ENCODE measurements around the gene ABCA4.
A peak's percentile ranks its signal among the peaks of the same experiment; 100 is the strongest.
"Not testable (repeated sequence)": the region's sequence is repeated elsewhere in the genome, so short reads cannot be mapped to it uniquely, and the experiment has no call there.

The ABCA4 gene

GRCh38 chr1:94000510-94001282, 120.3 kb downstream of the ABCA4 start:
- DNase-seq = no peak

DNA sequence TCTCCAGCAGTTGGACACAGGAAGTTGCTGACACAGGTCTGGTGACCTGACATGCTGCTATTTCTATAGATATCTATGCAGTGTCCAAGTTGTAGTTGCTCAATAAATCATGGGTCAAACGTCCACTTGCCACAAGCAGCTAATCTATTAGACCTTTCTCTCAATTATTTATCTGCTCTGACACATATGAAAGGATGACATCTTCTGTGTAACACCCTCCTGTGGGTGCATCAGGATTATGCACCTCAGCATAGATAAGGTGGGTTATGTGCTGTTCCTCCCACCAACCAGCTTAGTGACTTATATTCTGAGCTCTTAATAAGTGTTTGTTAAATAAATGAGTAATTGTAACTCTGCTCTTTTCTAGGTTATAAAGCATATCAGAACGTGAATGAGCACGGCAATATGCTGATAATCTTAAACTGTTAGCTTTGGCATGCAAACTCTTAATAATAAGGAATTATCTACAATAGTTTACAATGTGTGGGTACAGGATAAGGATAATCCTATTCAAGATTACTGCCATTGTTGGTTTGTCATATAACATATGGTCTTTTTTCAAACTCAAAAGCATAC, 121.0 kb downstream of the ABCA4 start:
- DNase-seq = no peak

DNA sequence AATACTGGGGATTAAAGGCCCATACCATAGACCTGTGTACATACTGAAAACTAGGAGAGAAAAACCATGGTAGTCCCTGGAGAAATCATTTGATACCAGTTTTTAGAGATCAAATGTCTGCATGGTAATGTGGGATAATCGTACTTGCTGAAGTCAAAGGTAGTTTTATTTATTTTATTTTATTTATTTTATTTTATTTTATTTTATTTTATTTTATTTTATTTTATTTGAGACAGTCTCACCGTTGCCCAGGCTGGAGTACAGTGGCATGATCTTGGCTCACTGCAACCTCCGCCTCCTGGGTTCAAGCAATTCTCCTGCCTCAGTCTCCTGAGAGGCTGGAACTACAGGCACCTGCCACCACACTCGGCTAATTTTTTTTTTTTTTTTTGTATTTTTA, 122.4 kb downstream of the ABCA4 start:
- not testable (repeated sequence) for DNase-seq

- no peak for DNase-seq
Measured at GRCh38 chr1:93997756-93998155, 123.2 kb downstream of the ABCA4 start.

- DNase-seq = no peak
Measured at GRCh38 chr1:93995837-93996536, 125.0 kb downstream of the ABCA4 start.

GRCh38 chr1:93993731-93994130, 127.2 kb downstream of the ABCA4 start:
- no peak for DNase-seq

GRCh38 chr1:93992954-93993353, 128.0 kb downstream of the ABCA4 start:
- DNase-seq = no peak

DNA sequence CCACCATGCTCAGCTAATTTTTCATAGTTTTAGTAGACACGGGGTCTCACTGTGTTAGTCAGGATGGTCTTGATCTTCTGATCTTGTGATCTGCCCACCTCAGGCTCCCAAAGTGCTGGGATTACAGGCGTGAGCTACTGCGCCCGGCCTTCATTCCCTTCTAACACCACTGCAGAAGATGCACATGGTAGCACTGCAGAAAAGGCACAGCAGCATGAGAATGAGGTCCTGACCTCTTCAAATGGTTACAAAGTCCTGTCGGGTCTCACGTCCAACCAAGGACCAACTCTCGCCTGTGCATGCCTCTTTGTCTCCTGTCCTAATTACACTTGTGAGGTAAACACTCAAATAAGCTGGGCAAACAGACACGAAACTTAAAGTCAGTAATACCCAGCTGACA, 128.8 kb downstream of the ABCA4 start:
- DNase-seq = no peak

GRCh38 chr1:93991271-93991670, 129.7 kb downstream of the ABCA4 start:
- DNase-seq = no peak

- DNase-seq = not testable (repeated sequence)
Measured at GRCh38 chr1:93990477-93990876, 130.5 kb downstream of the ABCA4 start.

DNA sequence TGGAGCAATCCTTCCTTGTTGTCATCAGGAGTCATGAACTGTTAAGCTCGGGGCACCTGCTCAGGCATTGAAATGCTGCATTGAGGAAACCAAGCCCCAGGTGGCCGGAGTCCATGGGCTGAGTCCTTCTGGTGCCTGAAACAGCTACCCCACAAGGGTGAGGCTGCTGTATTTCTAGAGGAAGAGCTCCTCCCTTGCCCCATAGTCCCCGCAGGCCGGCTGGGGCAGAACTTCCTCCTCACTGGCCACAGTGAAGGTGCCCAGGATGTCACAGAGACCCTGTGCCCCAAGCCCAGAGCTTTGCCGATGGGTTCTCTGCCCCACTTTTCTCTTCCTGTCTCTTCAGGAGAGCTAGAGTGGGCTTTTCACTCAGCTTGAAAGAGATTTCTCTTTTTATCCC, 130.9 kb downstream of the ABCA4 start:
- no peak for DNase-seq

GRCh38 chr1:93989601-93990000, 131.3 kb downstream of the ABCA4 start:
- DNase-seq = no peak

GRCh38 chr1:93988634-93989350, 132.2 kb downstream of the ABCA4 start:
- no peak for DNase-seq

DNA sequence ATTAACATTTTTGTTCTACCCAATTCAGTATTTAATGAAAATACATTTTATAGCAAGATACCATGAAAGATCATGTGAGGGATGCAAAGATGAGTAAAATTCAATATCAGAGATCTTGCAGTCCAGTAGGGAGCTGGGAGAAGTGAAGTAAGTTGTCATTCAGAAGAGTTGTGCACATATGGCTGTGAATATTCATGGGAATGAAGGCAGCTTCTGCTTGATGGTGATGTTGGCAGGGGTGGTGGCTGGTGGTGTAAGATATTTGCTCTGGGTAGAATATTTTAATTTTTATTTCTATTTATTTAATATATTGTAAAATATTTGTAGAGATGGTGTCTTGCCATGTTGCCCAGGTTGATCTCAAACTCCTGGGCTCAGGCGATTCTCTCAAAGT, 139.7 kb downstream of the ABCA4 start:
- no peak for DNase-seq

DNA sequence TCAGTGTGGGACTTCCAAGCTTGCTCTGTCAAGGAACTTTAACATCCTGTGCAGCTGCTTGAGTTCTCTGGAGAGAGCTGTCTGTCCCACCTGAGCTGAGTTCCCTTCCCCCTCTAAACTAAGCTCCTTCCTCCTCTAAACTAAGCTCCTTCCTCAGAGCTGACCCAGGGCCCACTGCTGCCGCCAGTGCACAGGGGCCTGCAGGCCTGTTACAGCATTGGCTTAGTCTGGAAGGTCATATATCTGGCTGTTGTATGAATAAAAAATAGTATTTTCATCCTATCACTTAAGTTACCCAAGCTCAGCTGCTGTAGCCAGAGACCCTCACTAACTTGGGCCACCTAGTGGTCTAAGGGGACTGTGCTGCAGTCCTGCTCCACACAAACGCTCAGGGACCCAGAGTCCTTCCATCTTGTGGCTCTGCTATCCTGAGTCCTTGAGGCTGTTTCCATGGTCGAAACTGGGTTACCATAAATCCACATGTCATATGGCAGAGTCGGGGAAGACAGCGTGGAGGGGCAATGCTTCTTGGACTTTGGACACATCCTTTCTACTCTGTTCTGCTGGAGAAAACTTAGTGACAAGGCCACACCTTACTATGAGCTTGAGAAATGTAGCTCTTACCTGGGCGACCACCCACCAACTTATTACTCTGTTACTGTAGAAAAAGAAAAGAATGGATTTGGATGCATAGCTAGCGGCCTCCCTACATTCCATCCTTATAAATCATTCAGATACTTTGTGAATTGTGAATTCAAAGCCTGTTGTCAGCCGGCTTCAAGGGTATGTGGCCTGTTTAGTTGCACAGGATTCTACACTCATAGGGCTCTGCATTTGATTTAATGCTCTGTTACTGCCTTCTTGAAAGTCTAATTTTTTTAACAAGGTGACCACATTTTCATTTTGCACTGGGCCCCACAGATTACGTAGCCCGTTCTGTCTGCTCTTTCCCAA, 140.4 kb downstream of the ABCA4 start:
- peak; percentile 22 for DNase-seq

DNA sequence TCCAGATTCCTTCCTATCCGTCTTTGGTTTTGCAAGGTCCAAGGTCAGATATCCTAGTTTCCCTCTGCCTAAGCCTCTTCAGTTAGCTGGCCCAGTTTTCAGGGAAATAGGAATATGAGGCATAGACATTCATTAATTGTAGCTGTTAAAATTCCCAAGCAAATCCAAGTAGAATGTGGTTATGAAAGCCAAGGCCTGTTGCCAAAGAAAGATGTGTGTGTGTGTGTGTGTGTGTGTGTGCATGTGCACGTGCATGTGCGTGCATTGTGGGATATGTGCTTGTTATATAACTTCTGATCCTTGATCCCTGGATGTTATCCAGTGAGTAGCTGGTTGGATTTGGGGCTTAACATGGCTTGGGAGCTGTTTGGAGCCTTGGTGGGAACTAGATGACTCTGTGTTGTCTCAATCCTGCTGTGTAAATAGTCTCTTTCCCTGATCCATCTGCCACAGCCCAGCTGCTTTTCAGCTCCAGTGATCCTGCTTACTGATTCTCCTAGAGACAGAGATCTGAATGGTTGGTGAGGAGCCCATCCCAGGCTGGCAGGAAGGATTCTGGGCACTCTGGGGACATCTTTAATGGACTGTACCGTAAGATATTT, 141.1 kb downstream of the ABCA4 start:
- peak; percentile 56 for DNase-seq

- no peak for DNase-seq
Measured at GRCh38 chr1:93979040-93979717, 141.8 kb downstream of the ABCA4 start.

DNA sequence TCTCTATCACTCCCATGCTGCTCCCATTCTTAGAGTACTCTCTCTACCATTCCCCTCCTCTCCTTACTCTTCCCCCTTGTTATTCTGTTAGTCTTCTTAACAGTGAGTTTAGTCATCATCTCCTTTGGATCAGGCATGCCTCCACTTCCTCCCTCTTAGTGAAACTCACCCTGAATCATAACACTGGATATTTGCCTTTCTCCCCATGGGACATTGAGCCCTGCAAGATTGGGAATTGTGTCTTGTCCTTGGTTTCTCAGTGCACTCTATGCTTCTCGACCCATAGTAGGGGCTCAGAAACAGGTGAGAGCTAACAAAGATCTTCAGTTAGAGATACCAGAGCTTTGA, 143.4 kb downstream of the ABCA4 start:
- no peak for DNase-seq

GRCh38 chr1:93976711-93977597, 144.0 kb downstream of the ABCA4 start:
- DNase-seq = no peak

- no peak for DNase-seq
Measured at GRCh38 chr1:93976291-93976690, 144.7 kb downstream of the ABCA4 start.

Data from NCI-H510A (cell line).